Gastrocnemius medialis (tissue), 4 donors: ENCODE measurements around the gene OR2T8. TPM values are rescaled to one million over a fixed set of nuclear protein-coding genes. Genes with fewer than 3 reads are reported as not detected.

Experiments used
- ATAC-seq, 2 donors: fragments of 150-250 bp; one replicate each; pipeline ENCODE4 v1.9.1; 2016
- DNase-seq, 2 donors: peaks; one replicate each; pipeline ENCODE4 v3.0.0-alpha.2; 2019
- H3K27ac ChIP-seq, 4 donors: fragments of 200-600 bp; sonication (generic); 1 replicate in 1 of 4; 2 replicates in 3 of 4; pipeline ENCODE4 v1.5.1; 2016 to 2018; ENCODE audit warnings: mild to moderate bottlenecking in 2 of 4, moderate library complexity in 1 of 4
- H3K27me3 ChIP-seq, 3 donors: fragments of 200-600 bp; sonication (generic) in 2 of 3; 1 replicate in 1 of 3; 2 replicates in 2 of 3; pipeline versions ENCODE4 v1.5.1 to v1.6.0; 2016 to 2019; ENCODE audit warnings: mild to moderate bottlenecking in 1 of 3, moderate library complexity in 1 of 3
- H3K36me3 ChIP-seq, 2 donors: fragments of 200-600 bp; sonication (generic) in 1 of 2; one replicate each; pipeline ENCODE4 v1.5.1; 2017 to 2018
- H3K4me1 ChIP-seq, 2 donors: fragments of 200-600 bp; sonication (generic) in 1 of 2; one replicate each; pipeline ENCODE4 v1.5.1; 2016 to 2017; ENCODE audit warnings: mild to moderate bottlenecking in 2 of 2
- H3K4me3 ChIP-seq, 4 donors: fragments of 200-600 bp; sonication (generic) in 3 of 4; 1 replicate in 1 of 4; 2 replicates in 3 of 4; pipeline ENCODE4 v1.5.1; 2016 to 2019; ENCODE audit warnings: mild to moderate bottlenecking in 2 of 4
- H3K9me3 ChIP-seq, 3 donors: fragments of 200-600 bp; sonication (generic) in 2 of 3; 1 replicate in 1 of 3; 2 replicates in 2 of 3; pipeline ENCODE4 v1.5.1; 2016 to 2019
- CTCF ChIP-seq, 5 experiments: fragments of 450-650 bp in 3 of 5; fragments of 200-600 bp in 2 of 5; sonication (generic) in 2 of 5; IDR thresholded peaks in 4 of 5; conservative IDR thresholded peaks in 1 of 5; 1 replicate in 4 of 5; 2 replicates in 1 of 5; pipeline ENCODE4 v1.5.1; 2016 to 2019; ENCODE audit warnings: antibody characterized with exemption in 5 of 5, mild to moderate bottlenecking in 3 of 5, moderate library complexity in 3 of 5
- POLR2A ChIP-seq, 2 donors: fragments of 450-650 bp; IDR thresholded peaks; one replicate each; pipeline ENCODE4 v1.6.1; 2017; ENCODE audit warnings: antibody characterized with exemption in 2 of 2, mild to moderate bottlenecking in 2 of 2, moderate library complexity in 2 of 2
- in situ Hi-C, 4 donors: fragments of 200-750 bp; cut with MboI; loops; one replicate each; pipeline versions ENCODE4 v1.15.0 to v1.8.0; 2017; ENCODE audit warnings: low sequenced_read_pairs in 4 of 4
- intact Hi-C: fragments of 100-400 bp; cut with DNase I; formaldehyde crosslinking; loops from one replicate; pipeline ENCODE4 v1.15.1; 2023; ENCODE audit warnings: low total_unique reads
- total RNA-seq, 4 donors: library from RNA; depleted of rRNA; stranded (reverse); fragments of >200 nt; gene quantifications; one replicate each; pipeline versions ENCODE4 v1.1.0 to v1.2.3, GENCODE V29; 2016

The OR2T8 gene
- not detected for total RNA-seq

- H3K36me3 ChIP-seq: no peaks in the 10 kb centered on the region
- H3K27ac ChIP-seq: no peak within 1 kb of the TSS
- no peaks in the 10 kb centered on the region for H3K4me1 ChIP-seq
- ATAC-seq (no peak), DNase-seq (no peak)
- H3K4me3 ChIP-seq: no peak within 1 kb of the TSS
- H3K9me3 ChIP-seq: no peaks in the 10 kb centered on the region
- TF ChIP-seq POLR2A (IDR thresholded peaks at IDR 0.05): no peak
- intact Hi-C loops (no loop called here), in situ Hi-C loops (no loop called here)
- no peaks in the 10 kb centered on the region for H3K27me3 ChIP-seq
Observed at GRCh38 chr1:247919952-247920351, at the start of gene OR2T8. Gene OR2T8 (plus strand): TSS chr1:247920252. CDS start chr1:247921018, 766 bp downstream.

GRCh38 chr1:247883346-247883745 is 36.7 kb upstream of the OR2T8 start:
- TF ChIP-seq POLR2A (IDR thresholded peaks at IDR 0.05) (no peak), CTCF (IDR thresholded peaks at IDR 0.05 in 4 of 5, conservative IDR thresholded peaks at IDR 0.05 in 1 of 5) (no peak)
- DNase-seq (no peak), ATAC-seq (no peak)
- Histone ChIP-seq H3K4me3 (no peak overlapping the region), H3K36me3 (no peaks in the 10 kb centered on the region), H3K4me1 (no peaks in the 10 kb centered on the region), H3K27ac (no peak overlapping the region), H3K27me3 (no peaks in the 10 kb centered on the region), H3K9me3 (no peaks in the 10 kb centered on the region)
- in situ Hi-C loops (no loop called here), intact Hi-C loops (no loop called here)

- Histone ChIP-seq H3K4me1 (no peaks in the 10 kb centered on the region), H3K9me3 (no peaks in the 10 kb centered on the region), H3K4me3 (no peak overlapping the region), H3K36me3 (no peaks in the 10 kb centered on the region), H3K27ac (no peak overlapping the region), H3K27me3 (no peaks in the 10 kb centered on the region)
- in situ Hi-C loops (no loop called here), intact Hi-C loops (no loop called here)
- ATAC-seq (no peak), DNase-seq (no peak)
- no peak for TF ChIP-seq POLR2A (IDR thresholded peaks at IDR 0.05)
- no peak for TF ChIP-seq CTCF (IDR thresholded peaks at IDR 0.05 in 4 of 5, conservative IDR thresholded peaks at IDR 0.05 in 1 of 5)
Observed at GRCh38 chr1:247884797-247885413, 35.1 kb upstream of the OR2T8 start.

GRCh38 chr1:247895163-247895637 is 24.9 kb upstream of the OR2T8 start, which contains the start of gene OR2W3:
Gene OR2W3 (plus strand): TSS chr1:247895587. CDS start chr1:247895587, 0 bp downstream.
- H3K27ac ChIP-seq: no peak within 1 kb of the TSS
- no peaks in the 10 kb centered on the region for H3K36me3 ChIP-seq
- in situ Hi-C loops: no loop called here
- intact Hi-C loops: no loop called here
- H3K9me3 ChIP-seq: no peaks in the 10 kb centered on the region
- H3K4me1 ChIP-seq: no peaks in the 10 kb centered on the region
- no peak within 1 kb of the TSS for H3K4me3 ChIP-seq
- H3K27me3 ChIP-seq: no peaks in the 10 kb centered on the region
- no peak for ATAC-seq
- DNase-seq: no peak
- TF ChIP-seq POLR2A (IDR thresholded peaks at IDR 0.05): no peak
- no peak for TF ChIP-seq CTCF (IDR thresholded peaks at IDR 0.05 in 4 of 5, conservative IDR thresholded peaks at IDR 0.05 in 1 of 5)

GRCh38 chr1:247895976-247896375 is 24.1 kb upstream of the OR2T8 start:
- ATAC-seq (no peak), DNase-seq (no peak)
- intact Hi-C loops: no loop called here
- Histone ChIP-seq H3K27me3 (no peaks in the 10 kb centered on the region), H3K36me3 (no peaks in the 10 kb centered on the region), H3K9me3 (no peaks in the 10 kb centered on the region), H3K27ac (no peak overlapping the region), H3K4me3 (no peak overlapping the region), H3K4me1 (no peaks in the 10 kb centered on the region)
- TF ChIP-seq CTCF (IDR thresholded peaks at IDR 0.05 in 4 of 5, conservative IDR thresholded peaks at IDR 0.05 in 1 of 5) (no peak), POLR2A (IDR thresholded peaks at IDR 0.05) (no peak)
- in situ Hi-C loops: no loop called here
